ENCODE results near the gene SEMA6B.

Gene SEMA6B

DNA sequence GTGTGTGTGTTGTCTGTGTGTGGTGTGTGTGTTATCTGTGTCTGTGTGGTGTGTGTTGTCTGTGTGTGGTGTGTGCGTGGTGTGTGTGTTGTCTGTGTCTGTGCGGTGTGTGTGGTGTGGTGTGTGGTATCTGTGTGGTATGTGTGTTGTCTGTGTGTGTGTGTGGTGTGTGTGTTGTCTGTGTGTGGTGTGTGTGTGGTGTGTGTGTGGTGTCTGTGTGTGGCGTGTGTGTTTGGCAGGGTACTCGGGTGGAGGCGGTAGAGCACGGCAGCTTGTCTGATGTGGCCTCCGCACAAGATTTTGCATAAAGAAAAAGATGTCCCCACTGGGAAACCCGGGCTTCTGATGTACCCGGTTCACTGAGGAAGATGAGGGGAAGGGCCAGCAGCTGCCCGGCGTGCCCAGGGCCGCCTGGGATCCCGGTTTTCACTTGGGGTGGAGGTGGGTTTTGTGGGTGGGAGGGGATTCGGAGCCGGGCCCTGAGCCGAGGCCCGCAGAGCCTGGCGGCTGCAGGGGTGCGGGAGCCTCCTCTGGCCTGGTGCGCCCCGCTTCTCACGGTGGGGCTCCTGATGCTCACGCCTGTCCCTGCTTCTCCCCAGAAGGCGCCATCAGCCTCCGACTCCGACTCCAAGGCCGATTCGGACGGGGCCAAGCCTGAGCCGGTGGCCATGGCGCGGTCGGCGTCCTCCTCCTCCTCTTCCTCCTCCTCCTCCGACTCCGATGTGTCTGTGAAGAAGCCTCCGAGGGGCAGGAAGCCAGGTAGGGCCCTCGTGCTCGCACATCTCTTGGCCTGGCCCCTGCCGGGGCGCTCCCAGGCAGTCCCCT, 66.2 kb downstream of the SEMA6B start:
- no peak for DNase-seq (ENCODE audit: low read depth)
